Measurements from ENCODE around the gene TIGD3.
"Not testable (repeated sequence)": the region's sequence is repeated elsewhere in the genome, so short reads cannot be mapped to it uniquely, and the experiment has no call there.

Gene TIGD3

DNA sequence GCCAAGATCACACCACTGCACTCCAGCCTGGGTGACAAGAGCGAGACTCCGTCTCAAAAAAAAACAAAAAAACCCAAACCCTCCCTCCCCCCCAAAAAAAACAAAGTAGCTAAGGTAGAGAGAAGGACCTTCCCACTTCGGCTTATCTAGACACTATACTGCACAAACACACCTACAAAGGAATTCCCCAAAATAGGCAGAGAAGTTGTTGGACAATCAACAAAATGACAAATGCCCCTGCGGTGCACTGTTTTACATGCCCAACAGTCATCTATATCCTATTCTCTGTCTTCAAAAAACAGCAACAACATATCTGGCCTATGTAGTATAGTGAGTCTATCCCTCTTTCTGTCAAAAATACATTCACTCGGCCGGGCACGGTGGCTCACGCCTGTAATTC is 27.5 kb upstream of the TIGD3 start:
- no peak for FAIRE-seq

DNA sequence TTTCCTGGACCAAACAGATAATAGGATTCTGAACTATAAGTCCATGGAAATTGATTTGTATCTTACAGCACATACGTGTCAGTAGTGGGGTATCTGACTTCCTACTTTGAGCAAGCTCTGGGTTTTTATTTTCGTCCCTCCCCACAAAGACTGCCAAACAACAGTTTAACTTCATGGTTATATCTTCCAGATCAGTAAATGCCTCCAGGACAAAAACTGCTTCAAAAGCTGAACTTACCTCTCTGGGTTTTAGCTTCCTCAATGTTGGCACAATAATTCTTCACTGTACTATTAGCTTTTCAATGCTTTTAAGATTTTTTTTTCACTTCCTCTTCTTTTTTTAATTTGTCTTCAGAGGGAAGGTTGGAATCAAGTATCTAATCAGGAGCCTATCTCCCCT is 25.1 kb upstream of the TIGD3 start:
- FAIRE-seq: no peak

DNA sequence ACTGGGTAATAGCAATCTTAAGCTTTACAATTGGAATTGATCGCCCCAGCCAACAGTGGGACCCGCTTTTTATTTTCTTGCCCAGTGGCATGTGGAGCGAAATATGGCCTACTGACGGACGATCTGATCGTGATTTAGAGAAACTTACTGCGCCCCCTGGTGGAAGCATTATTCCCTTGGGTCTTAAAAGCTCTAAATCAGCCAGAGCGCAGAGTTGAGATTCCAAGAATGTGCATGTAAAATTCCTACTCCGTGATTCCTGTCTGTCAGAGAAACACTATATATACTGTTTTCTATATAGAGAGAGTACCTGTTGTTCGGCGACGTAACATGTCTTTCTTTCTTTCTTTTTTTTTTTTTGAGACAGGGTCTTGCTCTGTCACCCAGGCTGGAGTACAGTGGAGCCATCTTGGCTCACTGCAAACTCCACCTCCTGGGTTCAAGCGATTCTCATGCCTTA is 24.6 kb upstream of the TIGD3 start:
- FAIRE-seq: peak; percentile 78

DNA sequence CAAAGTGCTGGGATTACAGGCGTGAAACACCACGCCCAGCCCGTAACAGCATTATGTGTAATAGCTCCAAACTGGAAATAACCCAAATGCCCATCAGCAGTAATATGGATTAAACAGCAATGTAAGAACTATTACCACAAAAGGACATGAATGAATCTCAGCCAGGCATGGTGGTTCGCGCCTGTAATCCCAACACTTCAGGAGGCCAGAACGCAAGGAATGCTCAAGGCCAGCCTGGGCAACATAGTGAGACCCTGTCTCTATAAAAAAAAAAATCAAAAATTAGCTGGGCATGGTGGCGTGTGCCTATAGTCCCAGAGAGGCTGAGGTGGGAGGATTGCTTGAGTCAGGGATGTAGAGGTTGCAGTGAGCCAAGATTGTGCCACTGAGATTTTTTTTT is 24.0 kb upstream of the TIGD3 start:
- FAIRE-seq: no peak

DNA sequence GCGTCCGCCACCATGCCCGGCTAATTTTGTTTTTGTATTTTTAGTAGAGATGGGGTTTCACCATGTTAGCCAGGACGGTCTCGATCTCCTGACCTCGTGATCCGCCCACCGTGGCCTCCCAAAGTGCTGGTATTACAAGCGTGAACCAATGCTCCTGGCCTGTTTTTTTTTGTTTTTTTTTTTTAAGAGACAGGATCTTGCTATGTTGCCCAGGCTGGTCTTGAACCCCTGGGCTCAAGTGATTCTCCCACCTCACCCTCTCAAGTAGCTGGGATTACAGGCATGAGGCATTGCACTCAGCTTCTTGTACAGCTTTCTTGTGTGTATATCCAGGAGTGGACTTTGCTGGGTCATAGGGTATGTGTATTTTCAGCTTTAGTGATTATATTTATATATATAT is 22.0 kb upstream of the TIGD3 start:
- not testable (repeated sequence) for FAIRE-seq

DNA sequence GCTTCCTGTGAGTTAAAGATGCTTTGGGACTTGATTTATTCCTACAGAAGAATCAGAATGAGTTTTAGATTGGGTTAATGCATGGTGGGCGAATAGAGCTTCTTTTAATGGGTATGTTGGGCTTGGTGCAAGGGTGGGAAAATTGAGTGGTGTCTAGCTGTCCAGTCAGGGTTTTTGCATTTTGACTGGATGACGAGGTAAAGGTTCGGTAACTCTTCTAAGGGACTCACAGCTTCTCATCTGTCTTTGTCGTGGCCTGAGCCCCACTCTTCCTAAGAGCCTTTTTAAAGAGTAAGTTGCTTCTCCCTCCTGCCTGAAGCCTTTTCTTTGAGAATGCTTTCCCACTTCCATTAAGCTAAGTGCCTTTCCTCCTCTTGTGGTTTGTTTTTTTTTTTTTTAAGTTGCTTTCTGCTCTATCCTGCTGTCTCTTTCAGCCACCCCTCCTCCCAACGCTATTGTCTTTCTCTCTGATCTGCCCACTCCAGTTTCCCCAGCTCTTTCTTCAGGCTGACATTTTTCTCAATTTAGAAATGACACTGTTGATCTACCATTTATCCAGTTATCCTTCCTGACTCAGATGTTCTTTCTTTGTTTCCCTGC is 19.8 kb upstream of the TIGD3 start:
- FAIRE-seq: no peak

DNA sequence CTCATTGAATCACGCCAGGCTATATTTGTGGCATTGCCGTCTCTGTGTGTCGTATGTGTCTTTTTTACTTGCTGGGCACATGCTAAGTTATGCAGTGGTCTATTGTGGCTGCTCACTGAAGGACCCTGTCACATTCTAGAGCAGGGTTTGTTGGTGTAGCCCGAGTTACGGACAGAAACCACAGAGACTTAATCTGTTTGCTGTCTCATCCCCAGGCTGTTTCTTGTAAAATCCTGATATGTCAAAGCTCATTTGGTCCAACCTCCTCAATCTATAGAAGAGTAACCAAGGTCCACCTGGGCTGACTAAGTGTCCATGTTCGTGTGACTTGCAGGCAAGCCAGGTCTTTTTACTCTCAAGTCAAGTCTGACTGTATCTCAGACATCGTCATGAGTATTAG is 15.9 kb upstream of the TIGD3 start:
- no peak for FAIRE-seq

DNA sequence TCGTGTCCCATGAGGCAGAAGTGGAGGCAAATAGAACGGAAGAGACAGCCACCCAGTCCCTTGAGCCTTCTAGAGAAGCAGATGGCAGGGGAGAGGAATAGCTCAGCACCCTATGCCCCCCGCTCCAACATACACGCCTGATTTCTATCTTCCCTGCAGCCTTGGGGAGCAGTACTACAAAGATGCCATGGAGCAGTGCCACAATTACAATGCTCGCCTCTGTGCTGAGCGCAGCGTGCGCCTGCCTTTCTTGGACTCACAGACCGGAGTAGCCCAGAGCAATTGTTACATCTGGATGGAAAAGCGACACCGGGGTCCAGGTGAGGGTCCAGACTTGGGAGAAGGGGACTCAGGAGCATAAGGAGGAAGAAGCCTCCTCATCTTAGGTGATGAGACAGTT is 14.3 kb upstream of the TIGD3 start:
- FAIRE-seq: no peak

DNA sequence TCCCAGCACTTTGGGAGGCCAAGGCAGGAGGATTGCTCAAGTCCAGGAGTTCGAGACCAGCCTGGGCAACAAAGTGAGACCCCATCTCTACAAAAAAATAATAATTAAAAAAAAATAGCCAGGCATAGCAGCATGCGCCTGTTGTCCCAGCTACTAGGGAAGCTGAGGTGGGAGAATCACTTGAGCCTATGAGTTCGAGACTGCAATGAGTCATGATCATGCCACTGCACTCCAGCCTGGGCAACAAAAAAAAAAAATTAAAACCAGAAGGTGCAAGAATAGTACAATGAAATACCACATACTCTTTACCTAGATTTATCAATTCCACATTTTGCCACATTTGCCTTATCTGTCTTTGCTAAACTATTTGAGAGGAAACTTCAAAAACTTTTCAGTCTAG is 12.7 kb upstream of the TIGD3 start:
- no peak for FAIRE-seq

DNA sequence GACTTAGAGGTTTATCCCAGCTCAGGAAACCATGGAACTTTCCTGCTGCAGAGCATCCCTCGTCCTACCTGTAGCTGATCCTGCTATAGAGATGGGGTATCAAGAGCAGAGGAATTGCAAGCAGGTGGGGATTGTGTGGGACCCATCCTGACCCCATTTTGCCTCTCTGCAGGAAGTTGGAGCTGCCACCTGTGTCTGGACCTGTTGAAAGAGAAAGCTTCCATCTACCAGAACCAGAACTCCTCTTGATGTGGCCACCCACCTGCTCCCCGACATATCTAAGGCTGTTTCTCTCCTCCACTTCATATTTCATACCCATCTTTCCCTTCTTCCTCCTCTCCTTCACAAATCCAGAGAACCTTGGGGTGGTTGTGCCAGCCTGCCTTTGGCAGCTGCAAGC is 3.0 kb upstream of the TIGD3 start:
- no peak for FAIRE-seq

DNA sequence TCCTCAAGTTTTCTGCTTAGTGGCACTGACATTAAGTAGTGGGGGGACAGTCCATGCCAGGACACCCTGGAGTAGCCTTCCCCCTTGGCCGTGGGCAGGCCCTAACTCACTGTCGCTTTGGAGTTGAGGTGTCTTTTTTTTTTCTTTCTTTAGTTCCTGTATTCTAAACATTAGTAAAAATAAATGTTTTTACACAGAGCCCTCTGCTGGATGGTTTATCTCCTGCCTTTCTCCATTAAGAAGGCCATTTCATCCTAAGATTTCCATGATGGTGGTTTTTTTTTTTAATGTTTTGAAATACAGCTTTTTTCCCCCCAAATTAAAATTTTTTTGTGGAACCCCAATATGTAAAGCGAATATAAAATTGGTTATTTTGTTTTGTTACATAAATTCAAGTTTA is 1.8 kb upstream of the TIGD3 start:
- FAIRE-seq: peak; percentile 87

DNA sequence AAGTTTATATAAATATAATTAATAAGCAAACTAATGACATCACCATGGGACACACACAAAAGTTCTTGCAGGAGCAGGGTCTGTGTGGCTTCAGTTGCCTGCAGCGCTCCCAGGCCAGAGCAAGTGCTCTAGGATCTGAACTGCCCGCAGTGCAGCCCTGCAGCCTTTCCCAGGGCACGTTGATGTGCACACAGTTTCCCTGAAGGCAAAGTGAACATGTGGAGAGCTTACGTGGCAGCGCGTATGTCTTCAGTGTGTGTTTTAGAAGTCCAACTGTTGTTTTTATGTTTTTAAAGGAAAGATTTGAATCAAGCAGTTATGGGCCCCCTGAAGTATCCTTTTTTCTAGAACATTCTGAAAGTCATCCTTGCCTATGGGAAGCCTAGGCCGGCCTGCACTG is 1.2 kb upstream of the TIGD3 start:
- no peak for FAIRE-seq

DNA sequence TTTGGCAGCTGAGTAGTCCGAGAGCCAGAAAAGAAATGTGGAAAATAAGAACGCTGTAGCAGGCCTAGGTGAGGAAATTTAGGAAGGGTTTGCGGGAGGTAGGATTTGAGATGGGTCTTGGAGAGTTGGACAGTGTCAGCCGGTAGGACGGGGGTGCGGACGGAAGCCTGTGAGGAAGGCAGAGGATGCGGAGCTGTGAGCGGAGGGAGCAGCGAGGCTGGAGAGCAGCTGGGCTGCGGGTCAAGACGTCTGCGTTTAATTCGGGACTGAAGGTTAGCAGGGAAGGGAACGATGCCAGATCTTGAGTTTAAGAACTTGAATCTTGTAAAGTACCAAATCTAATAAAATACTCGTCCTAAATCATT is 669 bp upstream of the TIGD3 start:
- FAIRE-seq: no peak

DNA sequence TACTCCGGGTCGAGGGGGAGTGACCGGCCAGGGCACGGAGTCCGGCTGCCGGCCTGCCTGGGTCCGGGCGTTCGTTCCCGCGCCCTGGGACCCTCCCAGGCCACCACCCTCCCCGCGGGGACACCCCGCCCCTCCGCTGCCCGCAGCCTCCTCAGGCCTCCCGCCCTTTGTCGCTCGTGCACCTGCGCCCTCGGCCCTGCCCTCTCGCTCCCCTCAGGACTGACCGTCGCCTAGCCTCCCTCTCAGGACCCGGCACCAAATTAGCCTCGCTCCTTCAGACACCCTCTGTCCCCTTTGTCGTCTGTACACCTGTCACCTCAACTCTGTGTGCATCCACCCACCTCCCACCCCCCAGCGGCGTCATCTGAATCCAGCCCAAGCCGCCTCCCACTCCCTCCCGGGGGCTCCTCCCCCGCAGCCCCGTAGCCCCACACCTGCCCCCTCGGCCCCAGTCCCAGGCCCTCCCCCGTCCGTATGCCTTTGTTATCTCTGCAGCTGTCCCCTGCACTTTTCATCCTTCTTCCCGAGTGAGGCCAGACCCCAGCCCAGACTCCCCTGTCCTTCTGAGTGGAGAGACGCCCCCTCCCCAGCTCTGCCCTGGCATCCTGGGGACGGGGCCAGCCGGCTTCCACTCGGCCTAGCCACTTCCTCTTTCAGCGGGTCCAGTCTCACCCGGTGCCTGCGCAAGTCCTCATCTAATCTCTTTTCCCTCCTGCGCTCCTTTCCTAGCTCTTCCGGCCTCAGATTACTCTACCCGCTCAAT is 643 bp downstream of the TIGD3 start:
- no peak for FAIRE-seq

DNA sequence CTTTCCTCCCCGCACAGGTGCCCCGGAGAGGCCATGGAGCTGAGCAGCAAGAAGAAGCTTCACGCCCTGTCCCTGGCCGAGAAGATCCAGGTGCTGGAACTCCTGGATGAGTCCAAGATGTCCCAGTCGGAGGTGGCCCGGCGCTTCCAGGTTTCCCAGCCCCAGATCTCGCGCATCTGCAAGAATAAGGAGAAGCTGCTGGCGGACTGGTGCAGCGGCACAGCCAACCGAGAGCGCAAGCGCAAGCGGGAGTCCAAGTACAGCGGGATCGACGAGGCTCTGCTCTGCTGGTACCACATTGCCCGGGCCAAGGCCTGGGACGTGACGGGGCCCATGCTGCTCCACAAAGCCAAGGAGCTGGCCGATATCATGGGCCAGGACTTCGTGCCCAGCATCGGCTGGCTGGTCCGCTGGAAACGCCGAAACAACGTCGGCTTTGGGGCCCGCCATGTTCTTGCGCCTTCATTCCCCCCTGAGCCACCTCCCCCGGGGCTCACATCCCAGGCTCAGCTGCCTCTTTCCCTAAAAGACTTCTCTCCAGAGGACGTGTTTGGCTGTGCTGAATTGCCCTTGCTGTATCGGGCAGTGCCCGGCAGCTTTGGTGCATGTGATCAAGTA is 1.3 kb downstream of the TIGD3 start:
- no peak for FAIRE-seq

DNA sequence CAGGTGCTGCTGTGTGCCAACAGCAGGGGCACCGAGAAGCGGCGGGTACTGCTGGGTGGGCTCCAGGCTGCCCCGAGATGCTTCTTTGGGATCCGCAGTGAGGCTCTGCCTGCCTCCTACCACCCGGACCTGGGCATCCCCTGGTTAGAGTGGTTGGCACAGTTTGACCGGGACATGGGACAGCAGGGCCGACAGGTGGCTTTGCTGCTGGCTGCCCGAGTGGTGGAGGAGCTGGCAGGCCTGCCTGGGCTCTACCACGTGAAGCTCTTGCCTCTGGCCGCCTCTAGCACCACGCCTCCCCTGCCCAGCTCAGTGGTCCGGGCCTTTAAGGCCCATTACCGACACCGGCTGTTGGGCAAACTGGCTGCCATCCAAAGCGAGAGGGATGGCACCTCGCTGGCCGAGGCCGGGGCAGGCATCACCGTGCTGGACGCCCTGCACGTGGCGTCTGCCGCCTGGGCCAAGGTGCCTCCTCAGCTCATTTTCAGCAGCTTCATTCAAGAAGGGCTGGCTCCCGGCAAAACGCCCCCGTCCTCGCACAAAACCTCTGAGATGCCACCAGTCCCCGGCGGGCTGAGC is 1.9 kb downstream of the TIGD3 start:
- no peak for FAIRE-seq

DNA sequence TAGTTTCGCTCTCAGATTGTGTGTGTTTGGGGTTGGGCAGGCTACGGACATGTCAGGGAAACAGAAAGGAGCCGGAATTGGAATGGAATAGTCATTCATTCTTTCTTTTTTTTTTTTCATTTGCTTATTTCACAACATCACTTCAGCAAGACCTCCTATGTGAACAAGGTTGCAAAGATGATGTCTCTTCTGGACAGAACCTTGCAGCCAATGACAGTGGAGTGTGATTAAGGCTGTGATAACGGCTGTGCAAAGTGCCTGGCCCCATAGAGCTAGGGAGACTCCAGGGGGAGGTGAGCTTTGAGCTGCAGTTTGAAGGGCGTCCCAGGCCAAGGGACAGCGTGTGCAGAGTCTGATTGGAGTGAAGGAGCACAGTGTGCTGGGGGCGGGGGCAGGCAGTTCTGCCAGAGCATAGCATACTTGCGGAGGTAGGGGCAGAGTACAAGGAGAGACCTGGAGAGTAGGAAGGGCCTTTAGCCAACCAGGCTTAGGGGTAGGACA is 3.4 kb downstream of the TIGD3 start:
- FAIRE-seq: no peak

DNA sequence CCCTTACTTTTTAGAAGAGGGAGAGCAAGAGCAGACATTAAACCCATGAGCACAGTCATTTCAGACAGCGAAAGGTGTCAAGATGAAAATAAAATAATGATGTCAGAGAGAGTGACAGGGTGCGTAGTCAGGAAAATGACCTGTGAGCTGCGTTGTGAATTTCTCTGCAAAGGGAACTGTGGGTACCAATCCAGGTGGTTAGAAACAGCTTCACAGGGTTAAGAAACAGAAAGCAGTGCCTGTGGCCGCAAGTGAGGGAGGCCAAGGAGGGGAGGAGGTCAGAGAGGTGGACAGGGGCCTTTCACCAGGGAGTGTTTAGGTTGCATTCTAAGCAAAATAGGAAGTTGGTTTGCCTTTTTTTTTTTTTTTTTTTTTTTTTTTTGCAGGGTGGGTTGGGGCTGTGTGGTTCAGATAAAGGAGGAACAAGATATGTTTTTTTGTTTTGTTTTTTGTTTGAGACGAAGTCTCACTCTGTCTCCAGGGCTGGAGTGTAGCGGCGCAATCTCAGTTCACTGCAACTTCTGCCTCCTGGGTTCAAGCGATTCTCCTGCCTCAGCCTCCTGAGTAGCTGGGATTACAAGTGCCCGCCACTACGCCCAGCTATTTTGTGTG is 7.9 kb downstream of the TIGD3 start:
- FAIRE-seq: no peak

DNA sequence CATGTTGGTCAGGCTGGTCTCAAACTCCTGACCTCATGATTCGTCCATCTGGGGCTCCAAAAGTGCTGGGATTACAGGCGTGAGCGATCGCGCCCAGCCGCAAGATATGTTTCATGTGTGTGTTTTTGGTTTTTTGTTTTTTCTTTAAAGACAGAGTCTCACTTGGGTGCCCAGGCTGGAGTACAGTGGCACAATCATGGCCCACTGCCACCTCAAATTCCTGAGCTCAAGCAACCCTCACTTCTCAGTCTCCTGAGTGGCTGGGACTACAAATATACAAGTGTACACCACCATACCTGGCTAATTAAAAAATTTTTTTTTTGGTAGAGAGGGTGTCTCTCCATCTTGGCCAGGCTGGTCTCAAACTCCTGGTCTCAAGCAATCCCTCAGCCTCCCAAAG is 8.4 kb downstream of the TIGD3 start:
- FAIRE-seq: no peak

DNA sequence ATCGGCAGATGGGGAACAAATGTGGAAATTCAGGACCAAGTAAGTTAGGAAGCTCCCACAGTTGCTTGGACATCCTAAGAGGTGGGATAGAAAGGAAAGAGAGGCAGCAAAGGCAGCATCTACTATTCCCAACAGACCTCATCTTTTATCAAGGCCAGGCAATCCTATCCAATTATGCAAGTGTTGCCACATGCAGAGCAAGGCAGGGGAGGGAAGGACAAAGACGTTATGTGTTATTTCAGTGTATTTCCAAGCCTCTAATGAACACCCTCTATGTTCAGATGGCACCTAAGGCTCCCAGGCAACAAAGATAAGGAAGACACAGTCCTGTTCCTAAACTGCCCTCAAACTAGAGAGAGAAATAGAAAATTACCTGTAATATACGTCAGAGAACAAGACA is 9.2 kb downstream of the TIGD3 start:
- FAIRE-seq: no peak

DNA sequence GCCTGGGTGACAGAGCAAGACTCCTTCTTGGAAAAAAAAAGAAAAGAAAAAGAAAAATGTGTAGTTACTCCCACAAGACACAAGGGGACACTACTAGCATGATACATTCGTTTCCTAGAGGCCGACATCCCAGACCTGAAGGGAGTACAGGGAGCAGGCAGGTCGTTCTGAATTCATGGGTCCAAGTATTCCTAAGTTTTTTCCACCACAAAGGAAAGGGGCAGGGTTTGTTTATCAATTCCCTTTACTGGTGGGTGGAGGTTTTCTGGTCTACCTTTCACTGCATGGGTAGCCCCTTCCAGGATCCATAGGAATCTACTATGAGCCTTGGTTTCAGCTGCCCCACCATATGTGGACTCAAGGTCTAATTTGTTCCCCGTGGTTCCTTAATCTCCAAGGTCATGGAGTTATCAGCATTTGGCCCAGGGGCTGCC is 11.8 kb downstream of the TIGD3 start:
- no peak for FAIRE-seq

DNA sequence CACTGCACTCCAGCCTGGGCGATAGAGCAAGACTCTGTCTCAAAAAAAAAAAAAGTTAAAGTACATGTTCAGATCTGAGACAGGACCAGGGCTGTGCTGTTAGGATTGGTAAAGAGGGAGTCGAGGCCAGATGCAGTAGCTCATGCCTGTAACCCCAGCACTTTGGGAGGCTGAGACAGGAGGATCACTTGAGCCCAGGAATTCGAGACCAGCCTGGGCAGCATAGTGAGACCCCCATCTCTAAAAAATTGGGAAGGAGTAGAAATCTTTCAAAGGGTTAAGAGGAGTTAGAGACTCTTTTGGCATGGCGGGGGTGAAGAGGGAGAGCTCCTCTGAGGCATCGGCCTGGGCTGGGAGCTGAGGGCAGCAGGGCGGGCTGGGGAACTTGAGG is 16.1 kb downstream of the TIGD3 start:
- no peak for FAIRE-seq

DNA sequence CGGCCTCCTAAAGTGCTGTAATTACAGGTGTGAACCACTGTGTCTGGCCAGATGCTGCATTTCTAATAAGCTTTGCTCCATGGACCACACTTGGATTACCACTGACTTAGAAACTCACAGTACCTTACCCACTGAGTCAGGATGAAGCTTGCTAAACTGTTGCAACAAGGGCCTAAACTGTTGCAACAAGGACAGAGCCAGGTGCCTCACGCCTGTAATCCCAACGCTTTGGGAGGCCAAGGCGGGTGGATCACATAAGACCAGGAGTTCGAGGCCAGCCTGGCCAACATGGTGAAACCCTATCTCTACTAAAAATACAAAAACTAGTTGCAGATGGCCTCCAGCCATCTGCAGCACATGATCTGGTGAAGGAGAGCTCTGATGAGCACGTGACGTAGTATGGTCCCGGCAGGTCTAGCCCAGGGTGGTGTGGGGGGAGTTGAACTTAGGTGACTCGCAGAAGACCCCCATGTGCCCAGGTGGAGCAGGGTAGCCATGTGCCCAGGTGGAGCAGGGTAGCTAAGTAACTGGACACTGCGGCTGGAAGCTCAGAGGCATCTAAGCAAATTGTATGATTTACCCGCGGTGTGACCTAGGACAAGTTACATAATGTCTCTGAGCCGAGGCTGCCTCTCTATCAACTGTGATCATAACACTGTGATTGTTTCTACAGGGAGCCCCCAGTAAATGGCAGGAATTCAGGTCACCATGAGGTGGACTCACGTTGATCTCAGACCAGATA is 19.5 kb downstream of the TIGD3 start:
- no peak for FAIRE-seq

Measured in A204.1 (cell line).